ENCODE results near the gene LACTBL1.
"Not testable (repeated sequence)": the region's sequence is repeated elsewhere in the genome, so short reads cannot be mapped to it uniquely, and the experiment has no call there.

The LACTBL1 gene

GRCh38 chr1:22949822-22950331, 22.8 kb downstream of the LACTBL1 start:
- peaks cover 81% of the 10 kb centered on the region for H3K27me3 ChIP-seq (replicated peaks; ENCODE audit: insufficient read depth, low read length)
- no peaks in the 10 kb centered on the region for H3K36me3 ChIP-seq (replicated peaks; ENCODE audit: insufficient read depth, low read length)
- H3K4me1 ChIP-seq (ENCODE audit: low read length), result no peaks in the 10 kb centered on the region
- H3K27ac ChIP-seq (ENCODE audit: low read length), result no peak overlapping the region
- no peak overlapping the region for H2AFZ ChIP-seq (ENCODE audit: low read length)
- H3K9ac ChIP-seq (ENCODE audit: low read length), result no peak overlapping the region
- H3K79me2 ChIP-seq (ENCODE audit: low read length), result no peaks in the 10 kb centered on the region
- H3K9me3 ChIP-seq (replicated peaks; ENCODE audit: insufficient read depth, low read length), result no peaks in the 10 kb centered on the region
- H3K4me2 ChIP-seq (ENCODE audit: low read depth, low read length), result no peak overlapping the region
- no peaks in the 10 kb centered on the region for H4K20me1 ChIP-seq (ENCODE audit: insufficient read depth, low read length)
- no peak for DNase-seq
- TF ChIP-seq CTCF (IDR thresholded peaks at IDR 0.05; ENCODE audit: low read length) (no peak), EZH2 (optimal IDR thresholded peaks at IDR 0.05; ENCODE audit: low read depth, low read length) (no peak), EZH2phosphoT487 (IDR thresholded peaks at IDR 0.05; ENCODE audit: low read length) (no peak)
- no peaks in the 10 kb centered on the region for H3K9me2 ChIP-seq (replicated peaks; ENCODE audit: insufficient read depth, low read length)
- H3F3A ChIP-seq (ENCODE audit: insufficient read depth, low read length), result no peaks in the 10 kb centered on the region
- no peak overlapping the region for H3K4me3 ChIP-seq (ENCODE audit: low read length)

GRCh38 chr1:22945171-22945570, 27.5 kb downstream of the LACTBL1 start:
- not testable (repeated sequence) for H4K20me1 ChIP-seq (ENCODE audit: insufficient read depth, low read length); H3K4me1 ChIP-seq (ENCODE audit: low read length); H3K9me3 ChIP-seq (replicated peaks; ENCODE audit: insufficient read depth, low read length); H3K9me2 ChIP-seq (replicated peaks; ENCODE audit: insufficient read depth, low read length); H2AFZ ChIP-seq (ENCODE audit: low read length); H3K36me3 ChIP-seq (replicated peaks; ENCODE audit: insufficient read depth, low read length); H3K4me2 ChIP-seq (ENCODE audit: low read depth, low read length); H3F3A ChIP-seq (ENCODE audit: insufficient read depth, low read length); H3K79me2 ChIP-seq (ENCODE audit: low read length); H3K9ac ChIP-seq (ENCODE audit: low read length); DNase-seq; H3K4me3 ChIP-seq (ENCODE audit: low read length); H3K27ac ChIP-seq (ENCODE audit: low read length)
- H3K27me3 ChIP-seq (replicated peaks; ENCODE audit: insufficient read depth, low read length), result peaks cover 85% of the 10 kb centered on the region

GRCh38 chr1:22944346-22945055, 28.2 kb downstream of the LACTBL1 start:
- Histone ChIP-seq H3K4me3 (ENCODE audit: low read length) (no peak overlapping the region), H3K9me2 (replicated peaks; ENCODE audit: insufficient read depth, low read length) (no peaks in the 10 kb centered on the region), H3K27ac (ENCODE audit: low read length) (no peak overlapping the region), H3K79me2 (ENCODE audit: low read length) (no peaks in the 10 kb centered on the region), H3K9me3 (replicated peaks; ENCODE audit: insufficient read depth, low read length) (no peaks in the 10 kb centered on the region), H3K27me3 (replicated peaks; ENCODE audit: insufficient read depth, low read length) (peaks cover 86% of the 10 kb centered on the region), H3K4me2 (ENCODE audit: low read depth, low read length) (no peak overlapping the region), H3F3A (ENCODE audit: insufficient read depth, low read length) (no peaks in the 10 kb centered on the region), H3K4me1 (ENCODE audit: low read length) (no peaks in the 10 kb centered on the region), H4K20me1 (ENCODE audit: insufficient read depth, low read length) (no peaks in the 10 kb centered on the region), H2AFZ (ENCODE audit: low read length) (no peak overlapping the region), H3K9ac (ENCODE audit: low read length) (no peak overlapping the region), H3K36me3 (replicated peaks; ENCODE audit: insufficient read depth, low read length) (no peaks in the 10 kb centered on the region)
- no peak for TF ChIP-seq EZH2phosphoT487 (IDR thresholded peaks at IDR 0.05; ENCODE audit: low read length)
- no peak for TF ChIP-seq CTCF (IDR thresholded peaks at IDR 0.05; ENCODE audit: low read length)
- no peak for TF ChIP-seq EZH2 (optimal IDR thresholded peaks at IDR 0.05; ENCODE audit: low read depth, low read length)
- DNase-seq, result no peak

GRCh38 chr1:22941257-22941656, 31.4 kb downstream of the LACTBL1 start:
- peaks cover 75% of the 10 kb centered on the region for H3K27me3 ChIP-seq (replicated peaks; ENCODE audit: insufficient read depth, low read length)
- no peaks in the 10 kb centered on the region for H3K36me3 ChIP-seq (replicated peaks; ENCODE audit: insufficient read depth, low read length)
- H3K9me2 ChIP-seq (replicated peaks; ENCODE audit: insufficient read depth, low read length), result no peaks in the 10 kb centered on the region
- TF ChIP-seq CTCF (IDR thresholded peaks at IDR 0.05; ENCODE audit: low read length), result no peak
- no peak for TF ChIP-seq EZH2 (optimal IDR thresholded peaks at IDR 0.05; ENCODE audit: low read depth, low read length)
- TF ChIP-seq EZH2phosphoT487 (IDR thresholded peaks at IDR 0.05; ENCODE audit: low read length), result no peak
- H3K9ac ChIP-seq (ENCODE audit: low read length), result no peak overlapping the region
- H2AFZ ChIP-seq (ENCODE audit: low read length), result no peak overlapping the region
- H4K20me1 ChIP-seq (ENCODE audit: insufficient read depth, low read length), result no peaks in the 10 kb centered on the region
- no peaks in the 10 kb centered on the region for H3K9me3 ChIP-seq (replicated peaks; ENCODE audit: insufficient read depth, low read length)
- H3K4me3 ChIP-seq (ENCODE audit: low read length), result no peak overlapping the region
- no peaks in the 10 kb centered on the region for H3F3A ChIP-seq (ENCODE audit: insufficient read depth, low read length)
- H3K27ac ChIP-seq (ENCODE audit: low read length), result no peak overlapping the region
- no peak overlapping the region for H3K4me2 ChIP-seq (ENCODE audit: low read depth, low read length)
- no peaks in the 10 kb centered on the region for H3K4me1 ChIP-seq (ENCODE audit: low read length)
- no peaks in the 10 kb centered on the region for H3K79me2 ChIP-seq (ENCODE audit: low read length)
- no peak for DNase-seq

All from MM.1S (cell line).